ENCODE results near the gene IGDCC3.

- TF ChIP-seq, protein P1, sequence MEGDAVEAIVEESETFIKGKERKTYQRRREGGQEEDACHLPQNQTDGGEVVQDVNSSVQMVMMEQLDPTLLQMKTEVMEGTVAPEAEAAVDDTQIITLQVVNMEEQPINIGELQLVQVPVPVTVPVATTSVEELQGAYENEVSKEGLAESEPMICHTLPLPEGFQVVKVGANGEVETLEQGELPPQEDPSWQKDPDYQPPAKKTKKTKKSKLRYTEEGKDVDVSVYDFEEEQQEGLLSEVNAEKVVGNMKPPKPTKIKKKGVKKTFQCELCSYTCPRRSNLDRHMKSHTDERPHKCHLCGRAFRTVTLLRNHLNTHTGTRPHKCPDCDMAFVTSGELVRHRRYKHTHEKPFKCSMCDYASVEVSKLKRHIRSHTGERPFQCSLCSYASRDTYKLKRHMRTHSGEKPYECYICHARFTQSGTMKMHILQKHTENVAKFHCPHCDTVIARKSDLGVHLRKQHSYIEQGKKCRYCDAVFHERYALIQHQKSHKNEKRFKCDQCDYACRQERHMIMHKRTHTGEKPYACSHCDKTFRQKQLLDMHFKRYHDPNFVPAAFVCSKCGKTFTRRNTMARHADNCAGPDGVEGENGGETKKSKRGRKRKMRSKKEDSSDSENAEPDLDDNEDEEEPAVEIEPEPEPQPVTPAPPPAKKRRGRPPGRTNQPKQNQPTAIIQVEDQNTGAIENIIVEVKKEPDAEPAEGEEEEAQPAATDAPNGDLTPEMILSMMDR (IDR thresholded peaks at IDR 0.05), result no peak
- TF ChIP-seq POLR2A (IDR thresholded peaks at IDR 0.05), result no peak
Observed at GRCh38 chr15:65381445-65382145, 3.8 kb upstream of the IGDCC3 start.
